PC-3 (cell line): ENCODE results near the gene OLIG2. TPM values are rescaled to one million over a fixed set of nuclear protein-coding genes. Genes with fewer than 3 reads are reported as not detected.
A peak's percentile ranks its signal among the peaks of the same experiment; 100 is the strongest.

ENCODE experiments used
- ATAC-seq: fragments of 200-7000 bp; cut with Tn5 transposase; 2 replicates; pipeline ENCODE4 v1.9.1; 2020; ENCODE audit warnings: mild to moderate bottlenecking, moderate library complexity
- BruUV-seq: library from RNA; stranded (reverse); fragments of 400-500 nt; replicated peaks from 2 replicates; lab custom pipeline; 2021; lab: Mats Ljungman, UMichigan
- CTCF ChIA-PET: fragments of 300-600 bp; sonication (Branson Sonifier 250); formaldehyde crosslinking; loops from one replicate; lab custom pipeline; 2022; ENCODE audit warnings: antibody characterized with exemption; lab: Charles Lee
- POLR2A ChIA-PET: fragments of 300-600 bp; sonication (Branson Sonifier 250); formaldehyde crosslinking; loops from one replicate; lab custom pipeline; 2022; ENCODE audit warnings: antibody characterized with exemption; ENCODE audit not compliant: unreplicated experiment; lab: Charles Lee
- DNase-seq: peaks from one replicate; pipeline ENCODE4 v3.0.0-alpha.2; 2015
- H2AFZ ChIP-seq: fragments of 300-600 bp; sonication (generic); 2 replicates; pipeline ENCODE4 v1.6.0; 2016; ENCODE audit warnings: antibody characterized with exemption, low read length
- H3F3A ChIP-seq: fragments of 300-600 bp; sonication (generic); one replicate; pipeline ENCODE4 v1.6.0; 2017; ENCODE audit warnings: antibody characterized with exemption, low read length, control low read depth, mild to moderate bottlenecking; ENCODE audit not compliant: unreplicated experiment
- H3K27ac ChIP-seq: fragments of 300-600 bp; sonication (generic); 2 replicates; pipeline ENCODE4 v1.5.1; 2016; ENCODE audit warnings: mild to moderate bottlenecking, low read length
- H3K27me3 ChIP-seq: fragments of 300-600 bp; sonication (generic); 2 replicates; pipeline ENCODE4 v1.6.1; 2016; ENCODE audit warnings: low read length, mixed read lengths
- H3K36me3 ChIP-seq: fragments of 300-600 bp; sonication (generic); 2 replicates; pipeline ENCODE4 v1.6.1; 2016; ENCODE audit warnings: low read depth, mixed run types, low read length, mixed read lengths
- H3K4me1 ChIP-seq: fragments of 300-600 bp; sonication (generic); 2 replicates; pipeline ENCODE4 v1.5.1; 2016; ENCODE audit warnings: low read length; ENCODE audit not compliant: insufficient read depth
- H3K4me2 ChIP-seq: fragments of 300-600 bp; sonication (generic); 2 replicates; pipeline ENCODE4 v1.6.0; 2016; ENCODE audit warnings: low read length
- H3K4me3 ChIP-seq: fragments of 300-600 bp; sonication (generic); 2 replicates; pipeline ENCODE4 v1.5.1; 2016; ENCODE audit warnings: mild to moderate bottlenecking, low read length, mixed read lengths
- H3K79me2 ChIP-seq: fragments of 300-600 bp; sonication (generic); 2 replicates; pipeline ENCODE4 v1.6.1; 2017; ENCODE audit warnings: low read length, mixed read lengths
- H3K9ac ChIP-seq: fragments of 300-600 bp; sonication (generic); 2 replicates; pipeline ENCODE4 v1.6.0; 2016; ENCODE audit warnings: mild to moderate bottlenecking, low read length
- H3K9me2 ChIP-seq: fragments of 300-600 bp; sonication (generic); replicated peaks from 2 replicates; pipeline ENCODE4 v1.6.1; 2016; ENCODE audit warnings: mixed run types, low read length, mixed read lengths
- H3K9me3 ChIP-seq: fragments of 300-600 bp; sonication (generic); 2 replicates; pipeline ENCODE4 v1.6.1; 2016; ENCODE audit warnings: low read length, mixed read lengths
- H4K20me1 ChIP-seq: fragments of 300-600 bp; sonication (generic); 2 replicates; pipeline ENCODE4 v1.6.1; 2016; ENCODE audit warnings: low read length, mixed read lengths
- EZH2 ChIP-seq: fragments of 300-600 bp; sonication (generic); IDR thresholded peaks from one replicate; pipeline ENCODE4 v1.6.1; 2017; ENCODE audit warnings: antibody characterized with exemption, mild to moderate bottlenecking, low read length; ENCODE audit not compliant: unreplicated experiment
- EZH2phosphoT487 ChIP-seq: fragments of 300-600 bp; sonication (generic); IDR thresholded peaks from 2 replicates; pipeline ENCODE4 v1.6.1; 2018; ENCODE audit warnings: mild to moderate bottlenecking, antibody characterized with exemption, low read length, borderline replicate concordance
- intact Hi-C: fragments of 100-400 bp; cut with micrococcal nuclease; formaldehyde crosslinking; loops from 2 replicates; pipeline ENCODE4 v1.9.0; 2023
- total RNA-seq: library from RNA; depleted of rRNA; stranded (reverse); fragments of >200 nt; gene quantifications from 2 replicates; pipeline ENCODE4 v1.2.3, GENCODE V29; 2014
- TF ChIP-seq, protein P1 (sequence below): fragments of 300-600 bp; sonication (generic); conservative IDR thresholded peaks from 2 replicates; pipeline ENCODE4 v1.5.1; 2017; ENCODE audit warnings: antibody characterized with exemption, low read depth, mild to moderate bottlenecking, low read length

The OLIG2 gene
- total RNA-seq, 1 experiment from 2014 or later = not detected

DNA sequence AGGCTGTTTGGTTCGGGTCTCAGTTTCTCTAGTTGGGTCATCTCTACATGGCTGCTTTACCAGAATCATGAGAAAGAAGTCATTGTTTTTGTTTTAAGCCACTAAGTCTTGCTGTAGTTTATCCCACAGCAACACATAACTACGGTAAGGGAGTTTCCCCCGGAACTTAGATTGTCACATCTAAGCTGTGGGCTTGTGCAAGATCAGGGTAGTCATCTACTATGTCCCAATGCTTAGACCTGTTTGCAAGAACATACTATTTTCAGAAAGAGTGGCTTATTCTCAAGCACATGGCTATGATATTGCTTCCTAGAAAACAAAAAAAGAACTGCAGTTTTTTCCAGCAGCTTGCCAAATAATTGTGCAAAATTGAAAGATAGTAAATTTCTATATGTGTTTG, 18.0 kb upstream of the OLIG2 start:
- no peak for DNase-seq
- no peak overlapping the region for H3K4me3 ChIP-seq
- no peaks in the 10 kb centered on the region for H3K36me3 ChIP-seq
- H3F3A ChIP-seq = no peaks in the 10 kb centered on the region
- H3K4me2 ChIP-seq = no peak overlapping the region
- TF ChIP-seq, protein P1, sequence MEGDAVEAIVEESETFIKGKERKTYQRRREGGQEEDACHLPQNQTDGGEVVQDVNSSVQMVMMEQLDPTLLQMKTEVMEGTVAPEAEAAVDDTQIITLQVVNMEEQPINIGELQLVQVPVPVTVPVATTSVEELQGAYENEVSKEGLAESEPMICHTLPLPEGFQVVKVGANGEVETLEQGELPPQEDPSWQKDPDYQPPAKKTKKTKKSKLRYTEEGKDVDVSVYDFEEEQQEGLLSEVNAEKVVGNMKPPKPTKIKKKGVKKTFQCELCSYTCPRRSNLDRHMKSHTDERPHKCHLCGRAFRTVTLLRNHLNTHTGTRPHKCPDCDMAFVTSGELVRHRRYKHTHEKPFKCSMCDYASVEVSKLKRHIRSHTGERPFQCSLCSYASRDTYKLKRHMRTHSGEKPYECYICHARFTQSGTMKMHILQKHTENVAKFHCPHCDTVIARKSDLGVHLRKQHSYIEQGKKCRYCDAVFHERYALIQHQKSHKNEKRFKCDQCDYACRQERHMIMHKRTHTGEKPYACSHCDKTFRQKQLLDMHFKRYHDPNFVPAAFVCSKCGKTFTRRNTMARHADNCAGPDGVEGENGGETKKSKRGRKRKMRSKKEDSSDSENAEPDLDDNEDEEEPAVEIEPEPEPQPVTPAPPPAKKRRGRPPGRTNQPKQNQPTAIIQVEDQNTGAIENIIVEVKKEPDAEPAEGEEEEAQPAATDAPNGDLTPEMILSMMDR = no peak
- TF ChIP-seq EZH2phosphoT487 = no peak
- no peak for TF ChIP-seq EZH2
- H3K9me3 ChIP-seq = no peaks in the 10 kb centered on the region
- ATAC-seq = no peak
- H3K9ac ChIP-seq = no peak overlapping the region
- peaks cover 12% of the 10 kb centered on the region for H3K27me3 ChIP-seq
- no peaks in the 10 kb centered on the region for H3K79me2 ChIP-seq
- ChIA-PET POLR2A (no interaction called here), CTCF (no interaction called here)
- no peak overlapping the region for H2AFZ ChIP-seq
- no peaks in the 10 kb centered on the region for H3K9me2 ChIP-seq
- intact Hi-C loops = no loop called here
- H4K20me1 ChIP-seq = no peaks in the 10 kb centered on the region
- peaks cover 12% of the 10 kb centered on the region for H3K4me1 ChIP-seq
- no peak overlapping the region for H3K27ac ChIP-seq
- BruUV-seq = no TSS peak

DNA sequence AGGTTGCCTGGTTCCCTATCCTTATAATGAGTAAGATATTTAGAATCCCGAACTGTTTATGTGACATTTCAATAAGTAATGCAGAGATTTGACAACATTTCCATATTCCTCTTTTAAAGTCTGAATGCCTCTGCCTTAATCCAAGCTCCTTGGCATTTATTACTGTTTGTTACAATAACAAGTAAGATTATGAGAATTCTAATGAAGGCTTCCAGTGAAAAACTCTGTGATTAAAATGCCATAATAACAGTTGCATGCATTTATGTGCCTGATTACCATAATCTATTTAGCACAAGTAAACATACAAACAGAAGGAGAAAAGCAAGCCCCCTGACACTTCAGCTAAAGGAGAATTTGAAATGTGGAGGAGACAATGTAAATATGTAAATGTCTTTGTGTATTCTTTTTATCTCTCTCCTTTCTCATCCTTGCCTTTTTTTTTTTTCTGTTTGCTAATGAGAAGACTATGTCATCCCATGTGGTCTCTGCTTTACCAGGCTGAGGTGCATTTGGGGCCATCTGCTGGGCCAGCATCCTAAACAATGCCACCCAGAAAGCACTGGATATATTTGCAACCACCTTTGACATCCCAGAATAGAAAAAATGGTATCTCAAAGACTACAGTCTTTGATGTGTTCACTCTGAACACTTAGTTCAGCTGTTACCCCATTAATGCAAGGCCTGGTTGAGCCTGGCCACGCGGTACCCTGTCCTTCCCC, 17.2 kb upstream of the OLIG2 start:
- intact Hi-C loops = no loop called here
- H2AFZ ChIP-seq = no peak overlapping the region
- no peaks in the 10 kb centered on the region for H3K9me2 ChIP-seq
- ChIA-PET POLR2A (no interaction called here), CTCF (no interaction called here)
- H3K9me3 ChIP-seq = no peaks in the 10 kb centered on the region
- no peaks in the 10 kb centered on the region for H3F3A ChIP-seq
- no peaks in the 10 kb centered on the region for H3K79me2 ChIP-seq
- no peak overlapping the region for H3K4me2 ChIP-seq
- peaks cover 12% of the 10 kb centered on the region for H3K27me3 ChIP-seq
- TF ChIP-seq EZH2phosphoT487 (no peak), EZH2 (no peak)
- TF ChIP-seq, protein P1 = no peak
- peaks cover 12% of the 10 kb centered on the region for H3K4me1 ChIP-seq
- ATAC-seq (no peak), DNase-seq (no peak)
- no peak overlapping the region for H3K9ac ChIP-seq
- BruUV-seq = no TSS peak
- H3K36me3 ChIP-seq = no peaks in the 10 kb centered on the region
- no peak overlapping the region for H3K27ac ChIP-seq
- no peak overlapping the region for H3K4me3 ChIP-seq
- H4K20me1 ChIP-seq = no peaks in the 10 kb centered on the region

DNA sequence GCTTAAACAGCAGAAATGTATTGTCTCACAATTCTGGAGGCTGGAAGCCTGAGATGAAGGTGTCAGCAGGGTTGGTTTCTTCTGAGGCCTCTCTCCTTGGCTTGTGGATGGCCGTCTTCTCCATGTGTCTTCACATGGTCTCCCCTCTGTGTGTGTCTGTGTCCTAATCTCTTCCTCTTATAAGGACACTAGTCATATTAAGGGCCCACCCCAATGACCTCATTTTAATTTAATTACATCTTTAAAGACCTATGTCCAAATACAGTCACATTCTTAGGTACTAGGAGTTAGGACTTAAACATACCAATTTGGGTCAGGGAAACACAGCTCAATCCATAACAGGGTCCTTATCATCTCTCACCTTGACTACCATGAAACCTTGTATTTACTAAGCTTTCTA, 14.8 kb upstream of the OLIG2 start:
- DNase-seq (no peak), ATAC-seq (no peak)
- POLR2A ChIA-PET = no interaction called here
- H3K27ac ChIP-seq = peak overlapping the region; percentile 45
- H3K9me2 ChIP-seq = no peaks in the 10 kb centered on the region
- no peak overlapping the region for H3K9ac ChIP-seq
- H3K27me3 ChIP-seq = peaks cover 18% of the 10 kb centered on the region
- no peaks in the 10 kb centered on the region for H3K79me2 ChIP-seq
- peaks cover 12% of the 10 kb centered on the region for H3K4me1 ChIP-seq
- intact Hi-C loops = no loop called here
- H3K36me3 ChIP-seq = no peaks in the 10 kb centered on the region
- no peaks in the 10 kb centered on the region for H3K9me3 ChIP-seq
- H4K20me1 ChIP-seq = no peaks in the 10 kb centered on the region
- H2AFZ ChIP-seq = 0 out of 2 replicates have a peak overlapping the region, but pooled peaks have one; percentile 9
- TSS peak; percentile 67 for BruUV-seq
- no peak overlapping the region for H3K4me3 ChIP-seq
- no peaks in the 10 kb centered on the region for H3F3A ChIP-seq
- CTCF ChIA-PET = no interaction called here
- peak overlapping the region; percentile 43 for H3K4me2 ChIP-seq
- TF ChIP-seq EZH2 (no peak), EZH2phosphoT487 (no peak)
- TF ChIP-seq, protein P1 = no peak
